Type B pancreatic cell (in vitro differentiated cells): ENCODE data around the gene TUBB6. TPM values are rescaled to one million over a fixed set of nuclear protein-coding genes. Genes with fewer than 3 reads are reported as not detected.

Experiments
- DNase-seq: peaks from one replicate; pipeline ENCODE4 v3.0.0; 2021; ENCODE audit warnings: mixed read lengths; ENCODE audit not compliant: unreplicated experiment; ENCODE audit errors: extremely low spot score
- H3K27ac Mint-ChIP-seq: 2 replicates; pipeline ENCODE4 v1.8.0; 2021; ENCODE audit warnings: mild to moderate bottlenecking, mixed read lengths
- H3K27me3 Mint-ChIP-seq: 2 replicates; pipeline ENCODE4 v1.8.0; 2021; ENCODE audit warnings: mixed read lengths
- H3K36me3 Mint-ChIP-seq: 2 replicates; pipeline ENCODE4 v1.8.0; 2021; ENCODE audit warnings: mixed read lengths
- H3K4me1 Mint-ChIP-seq: one replicate; pipeline ENCODE4 v1.8.0; 2021; ENCODE audit warnings: mixed read lengths; ENCODE audit not compliant: unreplicated experiment
- H3K4me3 Mint-ChIP-seq: 2 replicates; pipeline ENCODE4 v1.8.0; 2021; ENCODE audit warnings: mild to moderate bottlenecking, mixed read lengths
- H3K9me3 Mint-ChIP-seq: 2 replicates; pipeline ENCODE4 v1.8.0; 2021; ENCODE audit warnings: mixed read lengths
- CTCF ChIP-seq: fragments of 200-600 bp; sonication (generic); conservative IDR thresholded peaks from 2 replicates; pipeline ENCODE4 v1.5.0; 2021; ENCODE audit warnings: antibody characterized with exemption, mild to moderate bottlenecking
- total RNA-seq: library from RNA; stranded (reverse); gene quantifications from 2 replicates; pipeline ENCODE4 v1.2.1, GENCODE V29; 2021; ENCODE audit warnings: low replicate concordance

The TUBB6 gene
- total RNA-seq, 1 donor from 2014 or later: 83.8 TPM

- Mint-ChIP-seq H3K4me1 (peaks cover 41% of the 10 kb centered on the region), H3K9me3 (no peaks in the 10 kb centered on the region), H3K36me3 (peaks cover 12% of the 10 kb centered on the region), H3K27ac (peak overlapping the region; percentile 13), H3K27me3 (no peaks in the 10 kb centered on the region), H3K4me3 (peak overlapping the region; percentile 62)
- TF ChIP-seq CTCF: no peak
- no peak for DNase-seq
These were observed 65.2 kb downstream of the TUBB6 start for GRCh38 chr18:12373116-12373770.

- peaks cover 11% of the 10 kb centered on the region for H3K36me3 Mint-ChIP-seq
- no peak for TF ChIP-seq CTCF
- no peak for DNase-seq
- H3K9me3 Mint-ChIP-seq: no peaks in the 10 kb centered on the region
- peak overlapping the region; percentile 13 for H3K27ac Mint-ChIP-seq
- H3K27me3 Mint-ChIP-seq: no peaks in the 10 kb centered on the region
- peak overlapping the region; percentile 73 for H3K4me3 Mint-ChIP-seq
- H3K4me1 Mint-ChIP-seq: peaks cover 41% of the 10 kb centered on the region
These were observed 65.7 kb downstream of the TUBB6 start for GRCh38 chr18:12373771-12374116.

GRCh38 chr18:12374401-12374800 is 66.4 kb downstream of the TUBB6 start:
- Mint-ChIP-seq H3K27ac (peak overlapping the region; percentile 10), H3K4me1 (peaks cover 41% of the 10 kb centered on the region), H3K36me3 (peaks cover 8% of the 10 kb centered on the region), H3K9me3 (no peaks in the 10 kb centered on the region), H3K27me3 (no peaks in the 10 kb centered on the region), H3K4me3 (peak overlapping the region; percentile 73)
- TF ChIP-seq CTCF: no peak
- DNase-seq: no peak

Other genes starting within 250 kb of the TUBB6 start
- not detected in 2 replicates for gene ANKRD62, start 214.4 kb upstream of the TUBB6 start, total RNA-seq
- not detected in 2 replicates for gene CIDEA, start 53.9 kb upstream of the TUBB6 start, total RNA-seq
- gene AFG3L2, start 69.0 kb downstream of the TUBB6 start, total RNA-seq: 56.0 and 62.6 TPM in 2 replicates
- gene PRELID3A, start 99.7 kb downstream of the TUBB6 start, total RNA-seq: 2.6 and 8.2 TPM in 2 replicates